ENCODE measurements around the gene SLC16A5. TPM values are rescaled to one million over a fixed set of nuclear protein-coding genes. Genes with fewer than 3 reads are reported as not detected.
A peak's percentile ranks its signal among the peaks of the same experiment; 100 is the strongest.

Gene SLC16A5
- total RNA-seq, 1 experiment from 2014 or later = 70.2 TPM

GRCh38 chr17:75147878-75148546 is 60.3 kb downstream of the SLC16A5 start:
- no peak for TF ChIP-seq EZH2 (IDR thresholded peaks at IDR 0.05; ENCODE audit: low read depth)
- no peak for TF ChIP-seq CTCF (conservative IDR thresholded peaks at IDR 0.05)
- no peak overlapping the region for H2AFZ ChIP-seq
- intact Hi-C loops (cut with micrococcal nuclease; ENCODE audit: unreplicated experiment) = no loop called here
- H3K9me2 ChIP-seq (ENCODE audit: insufficient read depth) = no peaks in the 10 kb centered on the region
- H4K20me1 ChIP-seq (ENCODE audit: insufficient read depth) = no peaks in the 10 kb centered on the region; the same call in 1 of the 2 replicates
- H3F3A ChIP-seq (ENCODE audit: insufficient read depth, low read depth) = peaks cover 40% of the 10 kb centered on the region; the same call in 1 of the 2 replicates
- H3K27ac ChIP-seq = no peak overlapping the region
- H3K36me3 ChIP-seq (ENCODE audit: low read depth) = peaks cover 45% of the 10 kb centered on the region
- H3K4me2 ChIP-seq = no peak overlapping the region
- ChIA-PET POLR2A (ENCODE audit: unreplicated experiment) (no interaction called here), CTCF (interaction anchor here (0.9 kb wide), 1 partner anchor 187 kb away, joined by 3 read pairs; no protein-coding TSS in a partner anchor)
- BruUV-seq (replicated peaks) = no TSS peak
- peaks cover 13% of the 10 kb centered on the region for H3K4me1 ChIP-seq (replicated peaks; ENCODE audit: insufficient read depth)
- no peak overlapping the region for H3K4me3 ChIP-seq
- H3K27me3 ChIP-seq (ENCODE audit: insufficient read depth, low read depth) = no peaks in the 10 kb centered on the region
- H3K79me2 ChIP-seq (ENCODE audit: low read depth) = peaks cover 67% of the 10 kb centered on the region
- no peak for DNase-seq
- no peaks in the 10 kb centered on the region for H3K9me3 ChIP-seq (ENCODE audit: insufficient read depth, low read depth)

- Histone ChIP-seq H3F3A (ENCODE audit: insufficient read depth, low read depth) (peaks cover 25% of the 10 kb centered on the region), H4K20me1 (ENCODE audit: insufficient read depth) (no peaks in the 10 kb centered on the region; the same call in 1 of the 2 replicates), H2AFZ (no peak overlapping the region), H3K9me2 (ENCODE audit: insufficient read depth) (no peaks in the 10 kb centered on the region), H3K4me1 (replicated peaks; ENCODE audit: insufficient read depth) (peaks cover 24% of the 10 kb centered on the region), H3K4me2 (peak overlapping the region; percentile 100), H3K79me2 (ENCODE audit: low read depth) (peaks cover 69% of the 10 kb centered on the region), H3K36me3 (ENCODE audit: low read depth) (peaks cover 15% of the 10 kb centered on the region), H3K27me3 (ENCODE audit: insufficient read depth, low read depth) (no peaks in the 10 kb centered on the region), H3K4me3 (peak overlapping the region; percentile 81; the same call in 1 of the 2 replicates), H3K27ac (no peak overlapping the region), H3K9me3 (ENCODE audit: insufficient read depth, low read depth) (no peaks in the 10 kb centered on the region)
- DNase-seq = no peak
- ChIA-PET POLR2A (ENCODE audit: unreplicated experiment) (interaction anchor here (0.6 kb wide), 2 partner anchors 10 to 981 kb away, joined by 5 to 6 read pairs; no protein-coding TSS in a partner anchor), CTCF (no interaction called here)
- BruUV-seq (replicated peaks) = no TSS peak
- TF ChIP-seq EZH2 (IDR thresholded peaks at IDR 0.05; ENCODE audit: low read depth) (no peak), CTCF (conservative IDR thresholded peaks at IDR 0.05) (no peak)
- intact Hi-C loops (cut with micrococcal nuclease; ENCODE audit: unreplicated experiment) = no loop called here
Measured at GRCh38 chr17:75151930-75152329, 64.2 kb downstream of the SLC16A5 start.

GRCh38 chr17:75152523-75152921 is 64.8 kb downstream of the SLC16A5 start:
- peak overlapping the region; percentile 64; the same call in 1 of the 2 replicates for H2AFZ ChIP-seq
- H4K20me1 ChIP-seq (ENCODE audit: insufficient read depth) = no peaks in the 10 kb centered on the region; the same call in 1 of the 2 replicates
- H3K4me2 ChIP-seq = peak overlapping the region; percentile 100
- H3K9me3 ChIP-seq (ENCODE audit: insufficient read depth, low read depth) = no peaks in the 10 kb centered on the region
- H3K9me2 ChIP-seq (ENCODE audit: insufficient read depth) = no peaks in the 10 kb centered on the region
- H3K27ac ChIP-seq = 0 out of 2 replicates have a peak overlapping the region, but pooled peaks have one; percentile 6
- H3K4me1 ChIP-seq (replicated peaks; ENCODE audit: insufficient read depth) = peaks cover 28% of the 10 kb centered on the region
- ChIA-PET POLR2A (ENCODE audit: unreplicated experiment) (no interaction called here), CTCF (no interaction called here)
- H3K4me3 ChIP-seq = peak overlapping the region; percentile 81
- TF ChIP-seq EZH2 (IDR thresholded peaks at IDR 0.05; ENCODE audit: low read depth) = no peak
- TF ChIP-seq CTCF (conservative IDR thresholded peaks at IDR 0.05) = no peak
- no peaks in the 10 kb centered on the region for H3K27me3 ChIP-seq (ENCODE audit: insufficient read depth, low read depth)
- DNase-seq = no peak
- peaks cover 27% of the 10 kb centered on the region for H3F3A ChIP-seq (ENCODE audit: insufficient read depth, low read depth)
- intact Hi-C loops (cut with micrococcal nuclease; ENCODE audit: unreplicated experiment) = no loop called here
- H3K36me3 ChIP-seq (ENCODE audit: low read depth) = peaks cover 13% of the 10 kb centered on the region
- H3K79me2 ChIP-seq (ENCODE audit: low read depth) = peaks cover 67% of the 10 kb centered on the region
- no TSS peak for BruUV-seq (replicated peaks)

Measured in PC-9 (cell line).